T-helper 1 cell (primary cell): Measurements from ENCODE around the gene HRH4.
A peak's percentile ranks its signal among the peaks of the same experiment; 100 is the strongest.

Experiments used
- DNase-seq, 5 donors: peaks; one replicate each; pipeline ENCODE4 v3.0.0-alpha.2; 2012 to 2020

Gene HRH4

GRCh38 chr18:24514439-24514838, 54.0 kb downstream of the HRH4 start:
- DNase-seq = peak in 1 of 5 donors; percentile 30

GRCh38 chr18:24515721-24516120, 55.3 kb downstream of the HRH4 start:
- DNase-seq = no peak

GRCh38 chr18:24516261-24516660, 55.8 kb downstream of the HRH4 start:
- DNase-seq = no peak

- no peak for DNase-seq
Measured at GRCh38 chr18:24517554-24517953, 57.1 kb downstream of the HRH4 start.

- DNase-seq = no peak
Measured at GRCh38 chr18:24518596-24518995, 58.2 kb downstream of the HRH4 start.
